HG03175 (cell line): Measurements from ENCODE around the gene PBLD.

Experiments used
- ATAC-seq: cut with Tn5 transposase; IDR thresholded peaks from one replicate; pipeline ENCODE4 v1.9.1; 2021; ENCODE audit warnings: mild to moderate bottlenecking, moderate library complexity; ENCODE audit not compliant: unreplicated experiment

The PBLD gene

GRCh38 chr10:68239069-68239468 lies 93.7 kb downstream of the PBLD start:
- no peak for ATAC-seq

- no peak for ATAC-seq
These were observed 94.4 kb downstream of the PBLD start for GRCh38 chr10:68238371-68238770.

- no peak for ATAC-seq
These were observed 95.6 kb downstream of the PBLD start for GRCh38 chr10:68237173-68237572.

GRCh38 chr10:68235581-68235980 lies 97.1 kb downstream of the PBLD start:
- no peak for ATAC-seq

GRCh38 chr10:68235111-68235510 lies 97.6 kb downstream of the PBLD start:
- ATAC-seq: no peak

GRCh38 chr10:68233046-68233445 lies 99.7 kb downstream of the PBLD start:
- ATAC-seq: no peak
